Prostate gland (tissue), 2 donors: ENCODE measurements around the gene CASP9.

ENCODE experiments used
- CTCF ChIP-seq, 4 experiments: fragments of 200-600 bp in 2 of 4; fragments of 450-650 bp in 2 of 4; sonication (generic) in 2 of 4; IDR thresholded peaks; 1 replicate in 3 of 4; 2 replicates in 1 of 4; pipeline ENCODE4 v1.5.1; 2016 to 2019; ENCODE audit warnings: antibody characterized with exemption in 4 of 4, mild to moderate bottlenecking in 2 of 4, moderate library complexity in 2 of 4
- POLR2A ChIP-seq: fragments of 450-650 bp; IDR thresholded peaks from one replicate; pipeline ENCODE4 v1.6.1; 2016; ENCODE audit warnings: antibody characterized with exemption, mild to moderate bottlenecking
- POLR2AphosphoS5 ChIP-seq: sonication (generic); formaldehyde crosslinking; IDR thresholded peaks from one replicate; pipeline ENCODE4 v1.6.1; 2017; ENCODE audit warnings: antibody characterized with exemption

GRCh38 chr1:15531003-15531402 lies 7.0 kb upstream of the CASP9 start:
- no peak for TF ChIP-seq CTCF (IDR thresholded peaks at IDR 0.05)
- TF ChIP-seq POLR2AphosphoS5: no peak
- no peak for TF ChIP-seq POLR2A
